ENCODE measurements around the gene STEAP1B.

The STEAP1B gene

GRCh38 chr7:22429386-22429785, 70.6 kb downstream of the STEAP1B start:
- DNase-seq (ENCODE audit: low spot score), result no peak

GRCh38 chr7:22427855-22428254, 72.1 kb downstream of the STEAP1B start:
- no peak for DNase-seq (ENCODE audit: low spot score)

- DNase-seq (ENCODE audit: low spot score), result no peak
These were observed 72.9 kb downstream of the STEAP1B start for GRCh38 chr7:22427104-22427503.

- DNase-seq (ENCODE audit: low spot score), result no peak
These were observed 73.4 kb downstream of the STEAP1B start for GRCh38 chr7:22426463-22427094.

GRCh38 chr7:22425361-22425760, 74.6 kb downstream of the STEAP1B start:
- no peak for DNase-seq (ENCODE audit: low spot score)

GRCh38 chr7:22422831-22423615, 77.0 kb downstream of the STEAP1B start:
- DNase-seq (ENCODE audit: low spot score), result no peak

GRCh38 chr7:22420973-22421635, 78.9 kb downstream of the STEAP1B start:
- no peak for DNase-seq (ENCODE audit: low spot score)

- no peak for DNase-seq (ENCODE audit: low spot score)
These were observed 80.0 kb downstream of the STEAP1B start for GRCh38 chr7:22420008-22420407.

- no peak for DNase-seq (ENCODE audit: low spot score)
These were observed 80.5 kb downstream of the STEAP1B start for GRCh38 chr7:22419488-22419887.

- no peak for DNase-seq (ENCODE audit: low spot score)
These were observed 81.5 kb downstream of the STEAP1B start for GRCh38 chr7:22418251-22419046.

GRCh38 chr7:22417841-22418240, 82.1 kb downstream of the STEAP1B start:
- DNase-seq (ENCODE audit: low spot score), result no peak

GRCh38 chr7:22417349-22417748, 82.6 kb downstream of the STEAP1B start:
- no peak for DNase-seq (ENCODE audit: low spot score)

- DNase-seq (ENCODE audit: low spot score), result no peak
These were observed 85.6 kb downstream of the STEAP1B start for GRCh38 chr7:22414424-22414823.

- DNase-seq (ENCODE audit: low spot score), result peak; percentile 59
These were observed 86.8 kb downstream of the STEAP1B start for GRCh38 chr7:22413211-22413610.

GRCh38 chr7:22411977-22412693, 87.9 kb downstream of the STEAP1B start:
- no peak for DNase-seq (ENCODE audit: low spot score)

GRCh38 chr7:22406715-22407114, 93.3 kb downstream of the STEAP1B start:
- DNase-seq (ENCODE audit: low spot score), result no peak

GRCh38 chr7:22404421-22405023, 95.5 kb downstream of the STEAP1B start:
- DNase-seq (ENCODE audit: low spot score), result no peak

- DNase-seq (ENCODE audit: low spot score), result no peak
These were observed 96.6 kb downstream of the STEAP1B start for GRCh38 chr7:22403344-22403743.

- DNase-seq (ENCODE audit: low spot score), result no peak
These were observed 97.7 kb downstream of the STEAP1B start for GRCh38 chr7:22402250-22402649.

- no peak for DNase-seq (ENCODE audit: low spot score)
These were observed 98.9 kb downstream of the STEAP1B start for GRCh38 chr7:22400936-22401553.
